H1 (cell line): ENCODE results near the gene ADTRP. TPM values are rescaled to one million over a fixed set of nuclear protein-coding genes. Genes with fewer than 3 reads are reported as not detected.

Source experiments
- CTCF ChIA-PET: fragments of 300-600 bp; sonication (Branson Sonifier 250); formaldehyde crosslinking; loops from one replicate; lab custom pipeline; 2021; ENCODE audit not compliant: partially characterized antibody; lab: Charles Lee
- POLR2A ChIA-PET: fragments of 300-600 bp; sonication (Branson Sonifier 250); formaldehyde crosslinking; loops from one replicate; lab custom pipeline; 2021; ENCODE audit warnings: inconsistent platforms; ENCODE audit not compliant: partially characterized antibody; lab: Charles Lee
- DNase-seq, 2 experiments: peaks; one replicate each; pipeline versions ENCODE4 v3.0.0 to v3.0.0-alpha.2; 2010 to 2022; ENCODE audit warnings: low spot score in 2 of 2, low read depth in 1 of 2, mixed read lengths in 1 of 2
- FAIRE-seq: peaks from 2 replicates; lab custom pipeline; 2011; peaks lifted over from hg19 to GRCh38; lab: Jason Lieb, UNC
- H2AFZ ChIP-seq: 2 replicates; pipeline ENCODE4 v1.8.1; 2012; ENCODE audit warnings: low read length, inconsistent platforms
- H2AK5ac ChIP-seq: 2 replicates; pipeline ENCODE4 v1.6.1; 2013; ENCODE audit warnings: low read depth, low read length
- H2BK120ac ChIP-seq: replicated peaks from 2 replicates; pipeline ENCODE3; 2013; ENCODE audit warnings: low read depth, low read length, inconsistent platforms
- H2BK12ac ChIP-seq: 2 replicates; pipeline ENCODE4 v1.6.1; 2013; ENCODE audit warnings: low read depth, low read length
- H2BK15ac ChIP-seq: 2 replicates; pipeline ENCODE4 v1.6.1; 2013; ENCODE audit warnings: low read length
- H2BK20ac ChIP-seq: 2 replicates; pipeline ENCODE4 v1.6.1; 2013; ENCODE audit warnings: low read length
- H2BK5ac ChIP-seq: 2 replicates; pipeline ENCODE4 v1.6.1; 2013; ENCODE audit warnings: low read depth, low read length
- H3K14ac ChIP-seq: 2 replicates; pipeline ENCODE4 v1.6.1; 2013; ENCODE audit warnings: inconsistent platforms; ENCODE audit not compliant: insufficient read length
- H3K18ac ChIP-seq: 2 replicates; pipeline ENCODE4 v1.6.1; 2013; ENCODE audit warnings: low read length; ENCODE audit errors: extremely low read depth
- H3K23ac ChIP-seq: 2 replicates; pipeline ENCODE4 v1.6.1; 2013; ENCODE audit warnings: inconsistent platforms; ENCODE audit not compliant: insufficient read length
- H3K23me2 ChIP-seq: 2 replicates; pipeline ENCODE4 v1.6.1; 2013; ENCODE audit warnings: low read depth, low read length
- H3K27ac ChIP-seq: 2 replicates; pipeline ENCODE4 v1.6.1; 2011; ENCODE audit warnings: low read depth, low read length, inconsistent platforms
- H3K27me3 ChIP-seq, 4 experiments: replicated peaks in 1 of 4; 1 replicate in 1 of 4; 2 replicates in 3 of 4; pipeline versions ENCODE4 v1.6.1 to v1.8.1; 2011 to 2013; ENCODE audit warnings: low read length in 3 of 4, mild to moderate bottlenecking in 3 of 4, inconsistent platforms in 2 of 4, mixed read lengths in 2 of 4, moderate library complexity in 1 of 4; ENCODE audit not compliant: control insufficient read depth in 3 of 4, insufficient read depth in 3 of 4; ENCODE audit errors: extremely low read depth in 1 of 4
- H3K36me3 ChIP-seq, 4 experiments: 2 replicates each; pipeline versions ENCODE4 v1.6.1 to v1.8.1; 2011 to 2013; ENCODE audit warnings: mild to moderate bottlenecking in 4 of 4, low read length in 3 of 4, moderate library complexity in 2 of 4, control low read depth in 1 of 4, inconsistent platforms in 1 of 4; ENCODE audit not compliant: insufficient read depth in 4 of 4, control insufficient read depth in 2 of 4
- H3K4ac ChIP-seq: replicated peaks from 2 replicates; pipeline ENCODE3; 2013; ENCODE audit warnings: low read length, low read depth, mixed read lengths, inconsistent platforms; ENCODE audit not compliant: insufficient read length
- H3K4me1 ChIP-seq, 4 experiments: replicated peaks in 1 of 4; 1 replicate in 1 of 4; 2 replicates in 3 of 4; pipeline versions ENCODE4 v1.6.1 to v1.8.1; 2011 to 2013; ENCODE audit warnings: low read length in 3 of 4, inconsistent platforms in 2 of 4, mixed read lengths in 1 of 4; ENCODE audit not compliant: insufficient read depth in 4 of 4, control insufficient read depth in 3 of 4
- H3K4me2 ChIP-seq, 2 experiments: 2 replicates each; pipeline versions ENCODE4 v1.6.1 to v1.8.1; 2011 to 2013; ENCODE audit warnings: low read depth in 2 of 2, low read length in 2 of 2, control low read depth in 1 of 2, inconsistent platforms in 1 of 2, mild to moderate bottlenecking in 1 of 2; ENCODE audit not compliant: insufficient read depth in 1 of 2
- H3K4me3 ChIP-seq, 4 experiments: fragments of 200-600, 300-600 bp in 1 of 4; sonication (generic), shearing (Covaris generic), sonication (Bioruptor Twin) in 1 of 4; 2 replicates each; pipeline versions ENCODE4 v1.5.1 to v1.8.1; 2011 to 2016; ENCODE audit warnings: low read length in 4 of 4, low read depth in 3 of 4, control low read depth in 2 of 4, inconsistent platforms in 2 of 4, mild to moderate bottlenecking in 2 of 4, mixed read lengths in 1 of 4, moderate library complexity in 1 of 4; ENCODE audit not compliant: insufficient read depth in 2 of 4; ENCODE audit errors: extremely low read depth in 1 of 4
- H3K56ac ChIP-seq: replicated peaks from 2 replicates; pipeline ENCODE3; 2013; ENCODE audit warnings: low read depth, mild to moderate bottlenecking, mixed read lengths, low read length, inconsistent platforms; ENCODE audit not compliant: insufficient read length
- H3K79me1 ChIP-seq: 2 replicates; pipeline ENCODE4 v1.6.1; 2013; ENCODE audit warnings: low read depth, low read length, control low read depth
- H3K79me2 ChIP-seq, 2 experiments: 2 replicates each; pipeline versions ENCODE4 v1.6.1 to v1.8.1; 2012 to 2013; ENCODE audit warnings: low read length in 2 of 2, mild to moderate bottlenecking in 2 of 2, inconsistent platforms in 1 of 2; ENCODE audit not compliant: insufficient read depth in 2 of 2, control insufficient read depth in 1 of 2
- H3K9ac ChIP-seq, 4 experiments: replicated peaks in 1 of 4; 1 replicate in 1 of 4; 2 replicates in 3 of 4; pipeline versions ENCODE4 v1.6.1 to v1.8.1; 2011 to 2013; ENCODE audit warnings: low read depth in 3 of 4, low read length in 3 of 4, control low read depth in 2 of 4, mild to moderate bottlenecking in 2 of 4, moderate library complexity in 2 of 4, inconsistent platforms in 1 of 4; ENCODE audit errors: extremely low read depth in 1 of 4
- H3K9me3 ChIP-seq, 2 experiments: 2 replicates each; pipeline versions ENCODE4 v1.6.1 to v1.8.1; 2012 to 2013; ENCODE audit warnings: mild to moderate bottlenecking in 2 of 2, moderate library complexity in 2 of 2, control low read depth in 1 of 2, inconsistent platforms in 1 of 2, low read depth in 1 of 2, low read length in 1 of 2, mixed read lengths in 1 of 2; ENCODE audit not compliant: insufficient read depth in 2 of 2
- H4K20me1 ChIP-seq, 2 experiments: replicated peaks in 1 of 2; 2 replicates each; pipeline versions ENCODE3 to v1.8.1; 2011 to 2013; ENCODE audit warnings: inconsistent platforms in 2 of 2, low read length in 2 of 2, mild to moderate bottlenecking in 1 of 2; ENCODE audit not compliant: insufficient read depth in 2 of 2, control insufficient read depth in 1 of 2
- H4K5ac ChIP-seq: 2 replicates; pipeline ENCODE4 v1.6.1; 2013; ENCODE audit warnings: low read length, low read depth, mixed read lengths, inconsistent platforms; ENCODE audit not compliant: insufficient read length
- H4K8ac ChIP-seq: 2 replicates; pipeline ENCODE4 v1.8.0; 2013; ENCODE audit warnings: mild to moderate bottlenecking, moderate library complexity, low read length, inconsistent platforms; ENCODE audit not compliant: insufficient read depth; ENCODE audit errors: extremely low read depth
- H4K91ac ChIP-seq: replicated peaks from 2 replicates; pipeline ENCODE3; 2013; ENCODE audit warnings: low read length, mixed read lengths, inconsistent platforms; ENCODE audit not compliant: insufficient read length
- BACH1 ChIP-seq: IDR thresholded peaks from 2 replicates; pipeline ENCODE4 v1.6.1; 2012; ENCODE audit warnings: low read length, improper control_type of control experiment
- EZH2 ChIP-seq: fragments of 200-600 bp; sonication (generic); IDR thresholded peaks from 2 replicates; pipeline ENCODE4 v1.7.1; 2012; ENCODE audit warnings: low read depth, mild to moderate bottlenecking, moderate library complexity, low read length, inconsistent platforms; ENCODE audit not compliant: severe bottlenecking
- RNF2 ChIP-seq: fragments of 200-900, 300-1000 bp; sonication (generic); IDR thresholded peaks from 2 replicates; pipeline ENCODE4 v1.7.1; 2016; ENCODE audit warnings: borderline replicate concordance, low read depth, mild to moderate bottlenecking, antibody characterized with exemption, low read length; ENCODE audit not compliant: poor library complexity, severe bottlenecking; ENCODE audit errors: missing control alignments
- SP1 ChIP-seq: IDR thresholded peaks from 2 replicates; pipeline ENCODE4 v1.6.1; 2011; ENCODE audit warnings: low read depth, low read length
- TCF12 ChIP-seq: IDR thresholded peaks from 2 replicates; pipeline ENCODE4 v1.6.1; 2011; ENCODE audit warnings: low read depth, mild to moderate bottlenecking, low read length
- TEAD4 ChIP-seq: IDR thresholded peaks from 2 replicates; pipeline ENCODE4 v1.6.1; 2012; ENCODE audit warnings: low read depth, low read length, inconsistent platforms, mixed read lengths
- WGBS, 2 experiments: shearing (Covaris generic) in 1 of 2; methylation state at CpG; one replicate each; pipeline versions ENCODE4 v1.1.6 to v1.1.7; 2013 to 2015; ENCODE audit warnings: low lambda C conversion rate in 2 of 2, mixed read lengths in 2 of 2, inconsistent platforms in 1 of 2, low coverage in 1 of 2, missing lambda C conversion rate in 1 of 2; ENCODE audit not compliant: insufficient replicate concordance in 2 of 2, insufficient coverage in 1 of 2, insufficient read length in 1 of 2; ENCODE audit errors: extremely low coverage in 1 of 2, missing lambda C conversion rate in 1 of 2; 5-methylcytosine and 5-hydroxymethylcytosine counted together
- polyA plus RNA-seq, 7 experiments: library from polyadenylated mRNA; depleted of rRNA in 3 of 7; stranded (reverse) in 5 of 7; unstranded in 2 of 7; fragments of >200 nt in 5 of 7; fragments of 200-250 nt in 2 of 7; gene quantifications; 1 replicate in 5 of 7; 2 replicates in 1 of 7; 4 replicates in 1 of 7; pipeline versions ENCODE4 v1.2.1 to v1.2.3, GENCODE V29; 2011 to 2013; ENCODE audit warnings: missing spikeins in 2 of 7, mixed read lengths in 2 of 7
- total RNA-seq: library from RNA; stranded (reverse); fragmentation: NEBNext Ultra II Directional; extraction: Animal tissue kit (Norgen Biotek cat#: 25700); gene quantifications from 2 replicates; pipeline ENCODE4 v1.2.1, GENCODE V29; 2021

The ADTRP gene
- total and polyA plus RNA-seq, 2 of the 8 experiments (the other 6 are each of a cell fraction or from before 2014, with no cell fraction given): 0.08 to 0.45 TPM

DNA sequence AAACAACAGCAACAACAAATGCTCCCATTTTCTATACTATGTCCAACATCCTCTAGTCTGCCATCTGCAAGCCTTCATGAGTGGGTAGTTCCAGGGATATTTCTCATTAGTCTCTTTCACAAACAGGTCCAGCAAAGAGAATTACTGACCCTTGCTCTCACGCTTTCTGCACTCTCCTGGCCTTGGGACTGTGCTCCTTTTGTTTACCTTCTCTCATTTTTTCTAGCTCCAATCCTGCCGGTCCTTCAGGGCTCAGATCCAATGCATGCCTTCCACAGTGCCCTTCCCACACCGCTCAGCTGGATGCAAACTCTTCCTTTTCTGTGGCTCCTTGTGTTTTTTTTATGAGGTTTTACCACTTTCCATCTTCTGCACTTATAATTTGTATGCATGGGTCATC, 47.2 kb downstream of the ADTRP start:
- Histone ChIP-seq H3K79me2 (no peaks in the 10 kb centered on the region), H3K56ac (no peak overlapping the region), H4K8ac (no peak overlapping the region), H2BK120ac (no peak overlapping the region), H2BK12ac (no peak overlapping the region), H3K4me1 (no peaks in the 10 kb centered on the region; a peak in 1 of 7 replicates), H3K79me1 (no peaks in the 10 kb centered on the region), H3K18ac (no peak overlapping the region), H3K4me3 (no peak overlapping the region), H3K9ac (no peak overlapping the region), H2BK15ac (no peak overlapping the region), H4K91ac (no peak overlapping the region), H3K4ac (no peak overlapping the region), H3K27ac (no peak overlapping the region), H3K23ac (no peak overlapping the region), H2BK20ac (no peak overlapping the region), H2BK5ac (no peak overlapping the region), H3K14ac (no peak overlapping the region), H3K9me3 (no peaks in the 10 kb centered on the region), H3K23me2 (no peaks in the 10 kb centered on the region; the same call in 1 of the 2 replicates), H2AK5ac (no peak overlapping the region), H3K4me2 (no peak overlapping the region), H3K36me3 (no peaks in the 10 kb centered on the region), H3K27me3 (no peaks in the 10 kb centered on the region; a peak in 1 of 7 replicates), H4K20me1 (no peaks in the 10 kb centered on the region), H4K5ac (no peak overlapping the region), H2AFZ (no peak overlapping the region)
- WGBS, 2 experiments: 91% methylated on average over 3 of the region's 3 CpGs; no CpG with 5 or more reads in 1 of the 2 experiments
- ChIA-PET POLR2A (no interaction called here), CTCF (interaction anchor here (1.2 to 1.8 kb wide), 3 partner anchors 8 to 752 kb away, joined by 3 to 4 read pairs (median 4); no protein-coding TSS in a partner anchor)
- DNase-seq (no peak), FAIRE-seq (no peak)
- TF ChIP-seq TEAD4 (no peak), SP1 (no peak), EZH2 (no peak), TCF12 (no peak), RNF2 (no peak), BACH1 (no peak)
